Lower leg skin (tissue), 3 donors: ENCODE results near the gene LIMS2.

Source experiments
- POLR2A ChIP-seq, 2 donors: fragments of 450-650 bp; IDR thresholded peaks; one replicate each; pipeline ENCODE4 v1.6.1; 2016 to 2017; ENCODE audit warnings: antibody characterized with exemption in 2 of 2, mild to moderate bottlenecking in 1 of 2, moderate library complexity in 1 of 2
- TF ChIP-seq, protein P1 (sequence below), 3 donors: fragments of 450-650 bp; IDR thresholded peaks; one replicate each; pipeline ENCODE4 v1.5.1; 2016; ENCODE audit warnings: antibody characterized with exemption in 3 of 3, mild to moderate bottlenecking in 3 of 3, moderate library complexity in 2 of 3

DNA sequence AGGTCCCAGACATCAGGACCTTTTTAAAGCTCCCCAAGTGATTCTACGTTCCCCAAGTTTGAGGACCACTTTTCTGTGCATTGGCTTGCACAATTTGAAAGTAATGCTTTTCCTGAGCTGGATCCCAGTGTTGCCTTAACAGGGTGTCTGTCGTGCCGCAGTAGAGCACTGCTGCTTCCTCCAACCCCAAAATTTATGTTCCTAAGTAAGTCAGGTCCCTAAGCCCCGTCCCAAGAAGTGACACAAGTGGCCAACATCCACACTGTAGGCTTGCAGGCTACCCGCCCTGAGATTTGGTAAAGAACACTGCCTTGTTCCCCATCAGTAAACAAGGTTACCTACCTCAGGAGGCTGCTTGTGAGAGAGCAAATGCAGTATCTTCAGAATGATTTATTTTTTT is 28.0 kb upstream of the LIMS2 start:
- TF ChIP-seq, protein P1, sequence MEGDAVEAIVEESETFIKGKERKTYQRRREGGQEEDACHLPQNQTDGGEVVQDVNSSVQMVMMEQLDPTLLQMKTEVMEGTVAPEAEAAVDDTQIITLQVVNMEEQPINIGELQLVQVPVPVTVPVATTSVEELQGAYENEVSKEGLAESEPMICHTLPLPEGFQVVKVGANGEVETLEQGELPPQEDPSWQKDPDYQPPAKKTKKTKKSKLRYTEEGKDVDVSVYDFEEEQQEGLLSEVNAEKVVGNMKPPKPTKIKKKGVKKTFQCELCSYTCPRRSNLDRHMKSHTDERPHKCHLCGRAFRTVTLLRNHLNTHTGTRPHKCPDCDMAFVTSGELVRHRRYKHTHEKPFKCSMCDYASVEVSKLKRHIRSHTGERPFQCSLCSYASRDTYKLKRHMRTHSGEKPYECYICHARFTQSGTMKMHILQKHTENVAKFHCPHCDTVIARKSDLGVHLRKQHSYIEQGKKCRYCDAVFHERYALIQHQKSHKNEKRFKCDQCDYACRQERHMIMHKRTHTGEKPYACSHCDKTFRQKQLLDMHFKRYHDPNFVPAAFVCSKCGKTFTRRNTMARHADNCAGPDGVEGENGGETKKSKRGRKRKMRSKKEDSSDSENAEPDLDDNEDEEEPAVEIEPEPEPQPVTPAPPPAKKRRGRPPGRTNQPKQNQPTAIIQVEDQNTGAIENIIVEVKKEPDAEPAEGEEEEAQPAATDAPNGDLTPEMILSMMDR (IDR thresholded peaks at IDR 0.05) = no peak
- no peak for TF ChIP-seq POLR2A (IDR thresholded peaks at IDR 0.05)
